Parathyroid adenoma (tissue), 2 donors: Measurements from ENCODE around the gene HGF.

Source experiments
- H2AFZ ChIP-seq: fragments of 300-600 bp; sonication (generic); one replicate; pipeline ENCODE4 v1.7.0; 2017; ENCODE audit warnings: antibody characterized with exemption, mild to moderate bottlenecking
- H3K27ac ChIP-seq: fragments of 300-600 bp; sonication (generic); one replicate; pipeline ENCODE4 v1.7.0; 2017
- H3K27me3 ChIP-seq: fragments of 300-600 bp; sonication (generic); one replicate; pipeline ENCODE4 v1.7.0; 2017; ENCODE audit warnings: low read length; ENCODE audit not compliant: control insufficient read depth, insufficient read depth
- H3K36me3 ChIP-seq: fragments of 300-600 bp; sonication (generic); one replicate; pipeline ENCODE4 v1.7.0; 2017; ENCODE audit warnings: low read length; ENCODE audit not compliant: control insufficient read depth, insufficient read depth
- H3K4me1 ChIP-seq: fragments of 300-600 bp; sonication (generic); one replicate; pipeline ENCODE4 v1.7.0; 2017; ENCODE audit warnings: control low read depth
- H3K4me2 ChIP-seq: fragments of 300-600 bp; sonication (generic); one replicate; pipeline ENCODE4 v1.7.0; 2017; ENCODE audit warnings: low read length
- H3K4me3 ChIP-seq: fragments of 300-600 bp; sonication (generic); one replicate; pipeline ENCODE4 v1.7.0; 2017; ENCODE audit warnings: low read depth, low read length
- H3K79me2 ChIP-seq: fragments of 300-600 bp; sonication (generic); one replicate; pipeline ENCODE4 v1.7.0; 2017; ENCODE audit warnings: control low read depth
- H3K9ac ChIP-seq: fragments of 300-600 bp; sonication (generic); one replicate; pipeline ENCODE4 v1.7.0; 2017; ENCODE audit warnings: mild to moderate bottlenecking
- H3K9me3 ChIP-seq: fragments of 300-600 bp; sonication (generic); one replicate; pipeline ENCODE4 v1.7.0; 2017; ENCODE audit warnings: low read length; ENCODE audit not compliant: control insufficient read depth
- CTCF ChIP-seq: fragments of 300-600 bp; sonication (generic); IDR thresholded peaks from one replicate; pipeline ENCODE4 v1.7.0; 2017; ENCODE audit warnings: antibody characterized with exemption, mild to moderate bottlenecking
- donor health status: primary hyperparathyroidism.

HGF gene

GRCh38 chr7:81666209-81666608, 103.6 kb downstream of the HGF start:
- TF ChIP-seq CTCF: no peak
- H3K27me3 ChIP-seq: no peaks in the 10 kb centered on the region
- no peak overlapping the region for H2AFZ ChIP-seq
- no peak overlapping the region for H3K4me2 ChIP-seq
- H3K27ac ChIP-seq: no peak overlapping the region
- no peaks in the 10 kb centered on the region for H3K9me3 ChIP-seq
- H3K9ac ChIP-seq: no peak overlapping the region
- no peaks in the 10 kb centered on the region for H3K4me1 ChIP-seq
- H3K79me2 ChIP-seq: no peaks in the 10 kb centered on the region
- no peaks in the 10 kb centered on the region for H3K36me3 ChIP-seq
- H3K4me3 ChIP-seq: no peak overlapping the region

GRCh38 chr7:81665236-81665635, 104.6 kb downstream of the HGF start:
- H3K27me3 ChIP-seq: no peaks in the 10 kb centered on the region
- no peaks in the 10 kb centered on the region for H3K9me3 ChIP-seq
- no peak overlapping the region for H3K27ac ChIP-seq
- H3K9ac ChIP-seq: no peak overlapping the region
- TF ChIP-seq CTCF: no peak
- H3K4me1 ChIP-seq: no peaks in the 10 kb centered on the region
- no peaks in the 10 kb centered on the region for H3K36me3 ChIP-seq
- no peak overlapping the region for H3K4me2 ChIP-seq
- H3K79me2 ChIP-seq: no peaks in the 10 kb centered on the region
- H2AFZ ChIP-seq: no peak overlapping the region
- H3K4me3 ChIP-seq: no peak overlapping the region

GRCh38 chr7:81664304-81664703, 105.5 kb downstream of the HGF start:
- no peak overlapping the region for H3K4me2 ChIP-seq
- no peak overlapping the region for H3K27ac ChIP-seq
- no peaks in the 10 kb centered on the region for H3K9me3 ChIP-seq
- H3K4me1 ChIP-seq: no peaks in the 10 kb centered on the region
- no peak overlapping the region for H3K9ac ChIP-seq
- no peak overlapping the region for H3K4me3 ChIP-seq
- no peaks in the 10 kb centered on the region for H3K36me3 ChIP-seq
- H3K79me2 ChIP-seq: no peaks in the 10 kb centered on the region
- no peaks in the 10 kb centered on the region for H3K27me3 ChIP-seq
- no peak overlapping the region for H2AFZ ChIP-seq
- TF ChIP-seq CTCF: no peak

GRCh38 chr7:81662531-81662930, 107.3 kb downstream of the HGF start:
- Histone ChIP-seq H3K9me3 (no peaks in the 10 kb centered on the region), H3K27me3 (no peaks in the 10 kb centered on the region), H3K27ac (no peak overlapping the region), H3K4me2 (no peak overlapping the region), H3K4me1 (no peaks in the 10 kb centered on the region), H3K9ac (no peak overlapping the region), H2AFZ (no peak overlapping the region), H3K36me3 (no peaks in the 10 kb centered on the region), H3K79me2 (no peaks in the 10 kb centered on the region), H3K4me3 (no peak overlapping the region)
- no peak for TF ChIP-seq CTCF

GRCh38 chr7:81659697-81660395, 110.0 kb downstream of the HGF start:
- Histone ChIP-seq H3K27ac (no peak overlapping the region), H3K4me2 (no peak overlapping the region), H2AFZ (no peak overlapping the region), H3K36me3 (no peaks in the 10 kb centered on the region), H3K4me1 (no peaks in the 10 kb centered on the region), H3K27me3 (no peaks in the 10 kb centered on the region), H3K9ac (no peak overlapping the region), H3K4me3 (no peak overlapping the region), H3K9me3 (no peaks in the 10 kb centered on the region), H3K79me2 (no peaks in the 10 kb centered on the region)
- TF ChIP-seq CTCF: no peak
